MCF 10A (cell line): ENCODE data around the gene FAM204A. TPM values are rescaled to one million over a fixed set of nuclear protein-coding genes. Genes with fewer than 3 reads are reported as not detected.

Experiments used
- BruUV-seq: library from RNA; stranded (reverse); fragments of 400-500 nt; replicated peaks from 2 replicates; lab custom pipeline; 2021; lab: Mats Ljungman, UMichigan
- CTCF ChIA-PET: fragments of 300-600 bp; sonication (Branson Sonifier 250); formaldehyde crosslinking; extraction: SDS; loops from one replicate; lab custom pipeline; 2021; ENCODE audit warnings: antibody characterized with exemption, inconsistent platforms; lab: Yijun Ruan, JAX
- POLR2A ChIA-PET: fragments of 300-600, 350-650 bp; sonication (Branson Sonifier 250); formaldehyde crosslinking; extraction: SDS; loops from one replicate; lab custom pipeline; 2020; ENCODE audit warnings: antibody characterized with exemption, inconsistent platforms; lab: Yijun Ruan, JAX
- DNase-seq: peaks from one replicate; pipeline ENCODE4 v3.0.0-alpha.2; 2018; ENCODE audit not compliant: unreplicated experiment
- H3K27ac Mint-ChIP-seq: one replicate; pipeline ENCODE4 v1.8.0; 2022; ENCODE audit warnings: mild to moderate bottlenecking, low read depth, mixed read lengths; ENCODE audit not compliant: unreplicated experiment
- H3K27me3 Mint-ChIP-seq: one replicate; pipeline ENCODE4 v1.8.0; 2022; ENCODE audit warnings: mixed read lengths; ENCODE audit not compliant: insufficient read depth, unreplicated experiment
- H3K36me3 Mint-ChIP-seq: one replicate; pipeline ENCODE4 v1.8.0; 2022; ENCODE audit warnings: mild to moderate bottlenecking, moderate library complexity, mixed read lengths; ENCODE audit not compliant: insufficient read depth, unreplicated experiment
- H3K4me1 Mint-ChIP-seq: one replicate; pipeline ENCODE4 v1.8.0; 2022; ENCODE audit warnings: mixed read lengths; ENCODE audit not compliant: insufficient read depth, unreplicated experiment
- H3K4me3 Mint-ChIP-seq: one replicate; pipeline ENCODE4 v1.8.0; 2022; ENCODE audit warnings: mild to moderate bottlenecking, moderate library complexity, mixed read lengths; ENCODE audit not compliant: unreplicated experiment
- H3K9me3 Mint-ChIP-seq: one replicate; pipeline ENCODE4 v1.8.0; 2022; ENCODE audit warnings: mixed read lengths; ENCODE audit not compliant: unreplicated experiment
- CTCF ChIP-seq: fragments of 200-600 bp; IDR thresholded peaks from one replicate; pipeline ENCODE4 v1.8.0; 2022; ENCODE audit warnings: antibody characterized with exemption, mild to moderate bottlenecking; ENCODE audit not compliant: unreplicated experiment
- intact Hi-C: fragments of 100-400 bp; cut with micrococcal nuclease; formaldehyde crosslinking; loops from 2 replicates; pipeline ENCODE4 v1.14.1; 2022
- total RNA-seq: library from RNA; stranded (reverse); gene quantifications from 2 replicates; pipeline ENCODE4 v1.2.3, GENCODE V29; 2022

Gene FAM204A
- total RNA-seq, 1 experiment from 2014 or later: 103 TPM

GRCh38 chr10:118264252-118264651 is 77.9 kb downstream of the FAM204A start:
- intact Hi-C loops: no loop called here
- H3K4me3 Mint-ChIP-seq: no peak overlapping the region
- ChIA-PET CTCF (interaction anchor here (0.6 to 0.9 kb wide), 2 partner anchors 24 to 810 kb away, joined by 3 read pairs; no protein-coding TSS in a partner anchor), POLR2A (no interaction called here)
- TF ChIP-seq CTCF: no peak
- H3K27me3 Mint-ChIP-seq: peaks cover 16% of the 10 kb centered on the region
- H3K9me3 Mint-ChIP-seq: no peaks in the 10 kb centered on the region
- no TSS peak for BruUV-seq
- DNase-seq: no peak
- H3K27ac Mint-ChIP-seq: no peak overlapping the region
- no peaks in the 10 kb centered on the region for H3K36me3 Mint-ChIP-seq
- H3K4me1 Mint-ChIP-seq: no peaks in the 10 kb centered on the region

- TF ChIP-seq CTCF: no peak
- intact Hi-C loops: no loop called here
- Mint-ChIP-seq H3K27me3 (peaks cover 16% of the 10 kb centered on the region), H3K4me3 (no peak overlapping the region), H3K36me3 (no peaks in the 10 kb centered on the region), H3K4me1 (no peaks in the 10 kb centered on the region), H3K27ac (no peak overlapping the region), H3K9me3 (no peaks in the 10 kb centered on the region)
- POLR2A ChIA-PET: no interaction called here
- no peak for DNase-seq
- CTCF ChIA-PET: interaction anchor here (0.5 to 0.8 kb wide), 4 partner anchors 14 to 1158 kb away, joined by 3 to 4 read pairs (median 4); no protein-coding TSS in a partner anchor
- BruUV-seq: no TSS peak
Measured at GRCh38 chr10:118262538-118262937, 79.6 kb downstream of the FAM204A start.

GRCh38 chr10:118259288-118259906 is 82.7 kb downstream of the FAM204A start:
- POLR2A ChIA-PET: interaction anchor here (0.6 to 0.7 kb wide), 3 partner anchors 275 to 1056 kb away, joined by 3 to 4 read pairs (median 4); no protein-coding TSS in a partner anchor

More at GRCh38 chr10:118259288-118259906, 82.7 kb downstream of the FAM204A start:
- Mint-ChIP-seq H3K27ac (no peak overlapping the region), H3K9me3 (no peaks in the 10 kb centered on the region), H3K27me3 (peaks cover 16% of the 10 kb centered on the region), H3K4me3 (no peak overlapping the region), H3K36me3 (no peaks in the 10 kb centered on the region), H3K4me1 (no peaks in the 10 kb centered on the region)
- intact Hi-C loops: loop anchor here (1.0 to 5.0 kb wide), 2 partner anchors 763 to 827 kb away; no protein-coding TSS in a partner anchor
- peak; percentile 74 for TF ChIP-seq CTCF
- DNase-seq: peak; percentile 56
- CTCF ChIA-PET: interaction anchor here (0.5 to 3.1 kb wide), 21 partner anchors 9 to 1738 kb away, joined by 3 to 19 read pairs (median 5); no protein-coding TSS in a partner anchor
- no TSS peak for BruUV-seq
